Measurements from ENCODE around the gene TUBGCP6. TPM values are rescaled to one million over a fixed set of nuclear protein-coding genes. Genes with fewer than 3 reads are reported as not detected.

TUBGCP6 gene
- total RNA-seq, 1 donor from 2014 or later, result 22.0 TPM

GRCh38 chr22:50183141-50183971 is 61.5 kb downstream of the TUBGCP6 start:
- DNase-seq (ENCODE audit: low read depth, low spot score), result no peak

GRCh38 chr22:50182176-50183081 is 62.4 kb downstream of the TUBGCP6 start:
- DNase-seq (ENCODE audit: low read depth, low spot score), result no peak

DNA sequence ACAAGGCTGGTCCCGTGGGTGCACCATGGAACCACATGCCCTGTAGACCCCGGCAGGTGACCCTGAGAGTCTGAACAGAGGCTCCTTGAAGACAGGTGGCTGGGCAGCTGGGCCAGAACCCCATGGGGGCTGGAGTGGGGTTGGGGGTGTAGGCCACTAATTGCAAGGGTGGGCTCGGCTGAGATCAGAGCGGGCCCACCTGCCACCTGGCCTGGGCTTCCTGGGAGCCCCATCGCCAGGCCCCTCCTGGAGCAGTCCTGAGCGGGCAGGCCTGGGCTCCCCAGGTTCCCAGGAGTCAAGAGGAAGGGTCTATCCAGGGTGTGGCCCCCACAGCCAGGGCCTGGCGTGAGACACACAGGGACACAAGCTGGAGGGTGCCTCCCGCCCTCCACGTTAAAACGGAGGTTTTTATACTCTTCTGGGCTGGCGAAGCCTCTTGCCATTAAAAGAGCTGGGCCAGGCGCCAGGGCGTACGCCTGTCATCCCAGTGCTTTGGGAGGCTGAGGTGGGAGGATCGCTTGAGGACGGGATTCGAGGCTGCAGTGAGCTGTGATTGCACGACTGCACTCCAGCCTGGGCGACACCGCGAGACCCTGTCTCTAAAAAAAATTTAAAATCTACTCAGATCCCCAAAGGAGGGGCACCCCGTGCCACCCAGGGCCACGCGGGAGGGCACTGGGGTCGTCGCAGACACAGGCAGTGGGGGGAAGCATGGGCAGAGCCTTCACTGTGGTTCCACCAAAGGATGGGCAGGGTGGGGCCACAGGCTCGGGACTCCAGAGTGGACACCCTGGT is 63.9 kb downstream of the TUBGCP6 start:
- no peak for DNase-seq (ENCODE audit: low read depth, low spot score)

GRCh38 chr22:50179937-50180726 is 64.7 kb downstream of the TUBGCP6 start:
- DNase-seq (ENCODE audit: low read depth, low spot score), result no peak

- DNase-seq (ENCODE audit: low read depth, low spot score), result no peak
Measured at GRCh38 chr22:50178871-50179869, 65.7 kb downstream of the TUBGCP6 start.

DNA sequence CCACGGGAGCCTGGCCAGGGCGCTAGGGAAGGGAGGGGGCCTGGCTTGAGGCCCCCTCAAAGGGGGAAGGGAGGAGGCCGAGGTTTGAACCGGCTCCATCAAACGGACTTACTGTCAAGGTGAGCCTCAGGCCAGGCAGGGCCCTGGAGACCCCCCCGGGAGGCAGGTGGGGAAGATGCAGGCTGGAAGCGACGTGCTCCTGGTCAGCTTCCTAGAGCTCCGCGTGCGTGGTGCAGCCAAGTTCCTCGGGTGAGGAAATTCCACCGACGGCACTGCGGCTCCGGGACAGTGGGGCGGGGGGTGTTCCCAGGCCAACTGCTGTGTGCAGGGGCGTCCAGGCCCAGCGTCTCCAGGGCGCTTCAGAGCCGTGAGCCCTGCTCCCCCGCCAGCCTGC is 66.4 kb downstream of the TUBGCP6 start:
- no peak for DNase-seq (ENCODE audit: low read depth, low spot score)

- DNase-seq (ENCODE audit: low read depth, low spot score), result no peak
Measured at GRCh38 chr22:50177537-50178470, 67.0 kb downstream of the TUBGCP6 start.

DNA sequence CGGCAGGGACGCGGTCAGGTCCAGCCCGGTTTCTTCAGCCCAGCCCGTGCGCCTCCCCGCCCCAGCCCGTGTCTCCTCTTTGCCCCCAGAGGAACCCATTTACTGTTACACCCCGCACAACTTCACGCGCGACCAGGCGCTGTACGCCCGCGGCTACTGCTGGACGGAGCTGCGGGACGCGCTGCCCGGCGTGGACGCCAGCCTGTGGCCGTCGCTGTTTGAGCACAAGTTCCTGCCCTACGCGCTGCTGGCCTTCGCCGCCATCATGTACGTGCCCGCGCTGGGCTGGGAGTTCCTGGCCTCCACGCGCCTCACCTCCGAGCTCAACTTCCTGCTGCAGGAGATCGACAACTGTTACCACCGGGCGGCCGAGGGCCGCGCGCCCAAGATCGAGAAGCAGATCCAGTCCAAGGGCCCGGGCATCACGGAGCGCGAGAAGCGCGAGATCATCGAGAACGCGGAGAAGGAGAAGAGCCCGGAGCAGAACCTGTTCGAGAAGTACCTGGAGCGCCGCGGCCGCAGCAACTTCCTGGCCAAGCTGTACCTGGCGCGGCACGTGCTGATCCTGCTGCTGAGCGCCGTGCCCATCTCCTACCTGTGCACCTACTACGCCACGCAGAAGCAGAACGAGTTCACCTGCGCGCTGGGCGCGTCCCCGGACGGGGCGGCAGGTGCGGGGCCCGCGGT is 67.8 kb downstream of the TUBGCP6 start:
- no peak for DNase-seq (ENCODE audit: low read depth, low spot score)

DNA sequence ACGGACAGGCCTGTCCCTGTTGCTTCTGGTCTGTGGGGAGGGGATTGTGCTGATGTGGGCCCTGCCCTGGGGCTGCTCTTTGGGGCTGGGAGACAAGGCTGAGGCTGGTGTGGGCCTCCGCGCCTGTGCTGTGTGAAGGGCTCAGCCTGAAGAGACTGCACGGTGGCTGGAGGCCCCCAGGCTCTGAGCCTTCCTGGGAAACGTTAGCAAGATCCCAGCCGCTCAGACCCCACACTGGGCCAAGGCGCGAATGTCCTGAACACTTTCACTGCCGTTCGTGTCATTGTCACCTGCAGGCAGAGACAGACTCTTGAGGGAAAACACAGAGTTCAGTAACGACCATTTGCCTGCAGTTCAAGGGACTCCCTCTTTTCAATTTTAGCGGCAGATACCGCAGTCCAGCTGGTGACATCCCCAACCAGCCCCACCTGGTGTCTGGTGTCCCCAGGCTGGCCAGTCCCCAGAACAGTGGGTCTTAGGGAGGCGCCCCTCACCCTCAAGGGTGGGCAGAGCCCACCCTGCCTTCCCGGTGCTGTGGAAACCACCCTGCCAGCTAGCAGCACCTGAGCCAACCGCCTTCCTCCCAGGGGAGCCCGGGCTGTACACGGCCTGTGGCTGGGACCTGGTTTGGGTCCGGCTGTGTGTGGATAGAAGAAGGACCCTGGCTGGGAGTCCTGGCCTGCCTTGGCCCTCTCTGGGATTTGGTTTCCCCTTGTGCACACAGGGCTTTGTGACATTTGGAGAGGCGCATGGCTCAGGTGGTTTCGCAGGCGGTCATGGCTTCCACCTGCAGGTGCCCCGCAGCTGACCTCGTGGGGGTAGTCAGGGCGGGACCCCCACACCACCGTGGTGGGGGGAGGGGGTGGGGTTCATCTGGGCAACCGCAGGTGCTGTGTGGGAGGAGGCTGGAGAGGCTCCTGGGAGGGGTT is 68.6 kb downstream of the TUBGCP6 start:
- no peak for DNase-seq (ENCODE audit: low read depth, low spot score)

- DNase-seq (ENCODE audit: low read depth, low spot score), result no peak
Measured at GRCh38 chr22:50175191-50175461, 69.7 kb downstream of the TUBGCP6 start.

DNA sequence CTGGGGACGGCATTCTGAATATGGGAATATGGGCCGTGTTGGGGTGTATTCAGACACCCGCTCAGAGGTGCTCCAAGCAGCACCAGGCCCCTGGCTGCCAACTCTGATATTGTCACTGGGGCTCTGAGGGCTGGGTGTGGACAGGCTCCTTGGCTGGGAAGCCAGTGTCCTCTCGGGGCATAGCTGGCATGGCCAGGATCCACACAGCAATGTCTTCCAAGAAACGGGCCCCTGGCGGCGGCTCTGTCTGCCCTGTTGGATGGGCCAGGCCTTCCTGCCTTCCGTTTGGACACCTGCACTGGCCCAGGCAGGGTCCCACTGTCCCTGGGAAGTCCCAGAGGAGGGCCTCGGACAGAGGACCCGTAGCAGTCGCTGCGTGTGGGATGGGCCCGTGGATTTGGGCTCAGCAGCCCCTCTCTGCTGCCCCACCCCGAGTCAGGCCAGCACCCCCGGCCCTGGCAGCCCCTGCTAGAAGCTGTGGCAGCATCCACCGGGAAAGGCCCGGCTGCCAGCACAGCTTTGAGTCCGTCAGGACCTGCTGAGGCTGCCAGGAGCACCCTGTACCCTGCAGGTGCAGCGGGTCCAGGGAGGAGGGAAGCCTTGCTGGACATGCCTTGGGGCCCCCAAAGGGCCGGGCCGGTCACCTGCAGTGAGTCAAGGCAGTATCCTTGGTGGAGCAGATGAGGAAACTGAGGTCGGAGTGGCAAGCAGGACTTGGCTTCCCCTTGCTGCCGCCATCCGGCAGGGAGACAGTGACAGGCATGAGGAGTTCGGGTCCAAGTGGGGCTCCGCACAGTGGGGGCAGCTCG is 70.2 kb downstream of the TUBGCP6 start:
- DNase-seq (ENCODE audit: low read depth, low spot score), result no peak

- no peak for DNase-seq (ENCODE audit: low read depth, low spot score)
Measured at GRCh38 chr22:50173983-50174355, 70.9 kb downstream of the TUBGCP6 start.

GRCh38 chr22:50173311-50173982 is 71.4 kb downstream of the TUBGCP6 start:
- no peak for DNase-seq (ENCODE audit: low read depth, low spot score)

DNA sequence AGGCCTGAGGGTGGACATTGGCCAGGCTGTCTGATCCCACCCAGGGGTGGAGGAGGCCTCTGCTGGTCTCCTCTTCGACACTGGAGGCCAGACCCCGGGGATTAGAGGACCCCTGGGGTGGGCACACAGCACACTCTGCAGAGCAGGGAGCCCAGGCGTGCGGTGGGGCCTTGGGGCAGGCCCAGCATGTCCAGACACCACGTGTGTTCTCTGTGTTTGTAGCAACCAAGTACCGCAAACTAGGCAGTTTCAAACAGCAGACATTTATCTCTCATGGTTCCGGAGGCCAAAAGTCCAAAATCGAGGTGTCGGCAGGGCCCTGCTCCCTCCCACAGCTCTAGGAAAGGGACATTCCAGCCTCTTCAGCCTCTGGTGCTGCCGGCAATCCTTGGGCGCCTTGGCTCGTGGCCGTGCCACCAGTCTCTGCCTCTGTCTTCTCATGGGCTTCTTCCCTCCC is 72.8 kb downstream of the TUBGCP6 start:
- DNase-seq (ENCODE audit: low read depth, low spot score), result no peak

DNA sequence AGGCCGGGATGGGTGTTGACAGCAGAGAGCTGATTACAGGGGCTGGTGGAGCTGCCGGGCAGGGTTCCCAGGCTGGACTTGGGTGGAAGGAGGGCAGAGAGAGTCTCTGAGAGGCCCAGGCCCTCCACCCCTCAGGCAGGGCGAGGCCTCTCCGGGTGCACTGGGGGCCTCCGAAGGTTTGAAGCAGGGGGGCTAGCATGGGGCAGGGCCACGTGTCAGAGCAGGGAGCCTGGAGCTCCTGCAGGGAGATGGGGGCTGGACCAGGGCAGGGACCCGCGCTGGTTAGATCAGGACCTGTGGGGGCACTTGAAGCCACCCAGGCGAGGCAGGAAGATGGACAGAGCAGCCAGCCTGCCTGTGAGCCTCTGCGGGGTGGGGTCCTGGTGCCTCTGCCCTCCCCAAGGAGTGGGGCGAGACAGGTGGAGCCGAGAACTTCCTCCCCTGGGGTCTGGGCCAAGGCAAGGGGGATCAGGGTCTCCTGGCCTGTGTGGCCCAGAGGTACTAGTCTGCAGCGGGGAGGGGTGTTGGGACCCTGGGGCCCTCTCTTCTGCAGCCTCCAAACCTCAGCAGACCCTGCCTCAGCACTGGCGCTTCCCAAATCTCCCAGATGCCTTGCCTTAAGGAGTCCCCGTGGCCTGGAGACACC is 73.4 kb downstream of the TUBGCP6 start:
- DNase-seq (ENCODE audit: low read depth, low spot score), result no peak

Data from pulmonary artery endothelial cell (primary cell).